ENCODE results near the gene RUSC2.
A peak's percentile ranks its signal among the peaks of the same experiment; 100 is the strongest.
"Not testable (repeated sequence)": the region's sequence is repeated elsewhere in the genome, so short reads cannot be mapped to it uniquely, and the experiment has no call there.

Gene RUSC2

DNA sequence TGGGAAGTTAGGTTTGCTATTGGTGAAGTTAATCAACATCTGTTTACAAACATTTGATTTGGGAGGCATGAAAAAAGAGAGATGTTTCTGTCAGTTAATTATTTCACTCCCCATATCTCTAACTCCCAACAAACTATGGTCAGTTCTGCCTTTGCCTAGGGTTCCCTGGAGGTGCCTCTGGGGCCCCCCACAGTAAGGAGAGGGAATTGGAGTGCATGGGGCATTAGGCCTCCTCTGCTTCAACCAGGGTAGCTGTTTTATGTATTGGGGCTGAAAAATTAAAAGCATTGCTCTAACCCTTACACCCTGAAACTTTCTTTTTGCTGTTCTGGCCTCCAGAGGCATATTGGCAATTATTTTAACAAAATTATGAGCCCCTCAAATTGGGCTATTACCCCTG is 32.3 kb downstream of the RUSC2 start:
- no peak for DNase-seq

DNA sequence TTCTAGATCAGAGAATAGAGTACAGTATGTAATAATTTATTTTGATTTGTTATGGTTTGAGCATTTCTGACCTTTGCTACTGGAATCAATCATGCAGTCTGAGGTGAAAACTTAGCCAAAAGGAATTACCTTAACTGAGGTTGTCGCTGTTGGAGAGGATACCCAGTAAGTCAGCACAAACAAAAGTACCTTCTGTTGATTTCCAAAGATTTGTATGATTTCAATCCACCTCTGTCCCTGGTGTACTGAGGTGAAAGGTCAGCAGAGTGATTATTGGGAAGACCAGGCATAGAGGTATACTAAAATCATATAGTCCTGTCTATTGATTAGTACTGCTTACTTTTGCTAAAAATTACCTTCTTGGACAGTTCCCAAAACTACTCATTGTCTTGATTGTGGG is 32.8 kb downstream of the RUSC2 start:
- no peak for DNase-seq

DNA sequence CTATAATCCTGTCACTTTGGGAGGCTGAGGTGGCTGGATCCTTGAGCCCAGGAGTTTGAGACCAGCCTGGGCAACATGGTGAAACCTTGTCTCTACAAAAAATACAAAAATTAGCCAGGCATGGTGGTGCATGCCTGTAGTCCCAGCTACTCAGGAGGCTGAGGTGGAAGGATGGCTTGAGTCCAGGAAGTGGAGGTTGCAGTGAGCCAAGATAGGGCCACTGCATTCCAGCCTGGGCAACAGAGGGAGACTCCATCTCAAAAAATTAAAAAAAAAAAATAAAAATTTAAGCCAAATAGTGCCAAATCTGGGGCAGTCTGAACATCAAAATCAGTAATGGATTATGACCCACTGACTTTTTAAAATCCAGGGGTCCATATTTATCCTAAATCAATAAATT is 33.6 kb downstream of the RUSC2 start:
- not testable (repeated sequence) for DNase-seq

DNA sequence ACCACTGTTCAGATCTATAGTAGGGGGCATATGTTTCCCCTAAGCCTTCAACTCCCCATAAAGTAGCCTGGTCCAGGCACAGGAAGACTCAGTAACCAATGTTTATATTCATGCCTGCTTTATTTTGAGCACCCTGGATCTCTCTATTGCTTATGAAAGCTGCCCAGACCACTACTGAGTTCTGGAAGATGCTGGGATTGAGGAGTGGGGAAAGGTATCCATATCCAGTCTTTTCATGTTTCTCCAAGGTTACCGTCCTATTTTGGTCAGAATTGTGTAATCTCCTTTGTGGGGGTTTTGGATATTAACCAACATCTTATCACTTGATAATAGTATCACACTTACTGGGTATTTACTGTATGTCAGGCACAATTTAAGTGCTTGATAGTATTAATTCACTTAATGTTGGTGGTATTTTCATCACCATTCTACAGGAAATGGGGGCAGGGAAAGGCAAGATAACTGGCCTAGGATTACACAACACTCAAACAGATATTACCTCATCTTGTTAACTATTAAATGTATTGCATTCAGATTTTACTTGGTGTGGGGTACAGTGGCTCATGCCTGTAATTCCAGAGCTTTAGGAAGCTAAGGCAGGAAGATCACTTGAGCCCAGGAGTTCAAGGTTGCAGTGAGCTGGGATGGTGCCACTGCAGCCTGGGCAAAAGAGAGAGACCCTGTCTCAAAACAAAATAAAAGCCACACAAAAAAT is 36.3 kb downstream of the RUSC2 start:
- no peak for DNase-seq

DNA sequence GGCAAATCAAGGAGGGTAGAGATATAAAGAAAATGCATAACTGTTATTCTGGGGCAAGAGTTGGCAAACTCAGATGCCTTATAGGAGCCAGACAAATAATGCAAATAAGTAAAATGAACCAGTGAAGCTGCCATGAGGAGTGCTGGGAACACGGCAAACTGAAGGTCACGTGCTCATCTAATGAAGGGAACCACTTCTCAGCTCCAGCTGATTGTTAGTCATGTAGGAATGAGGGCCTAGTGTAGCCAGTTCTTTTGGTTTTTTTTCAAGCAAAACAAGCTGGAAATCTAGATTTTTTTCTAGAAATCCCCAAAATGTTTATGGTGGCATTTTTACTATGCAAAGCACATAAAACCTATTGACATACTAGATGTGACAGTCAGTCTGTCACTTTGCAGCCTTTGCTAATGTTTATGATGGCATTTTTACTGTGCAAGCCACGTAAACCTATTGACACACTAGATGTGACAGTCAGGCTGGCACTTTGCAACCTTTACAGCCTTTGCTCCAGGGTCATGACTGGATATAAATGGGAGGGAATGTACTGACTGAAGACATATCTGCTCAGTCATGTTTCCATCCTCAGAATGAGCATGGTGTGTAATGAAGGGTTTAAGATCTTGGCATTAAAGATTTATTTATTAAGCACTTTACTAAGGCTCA is 39.4 kb downstream of the RUSC2 start:
- DNase-seq, result peak in 2 of 56 donors; percentile 12 to 39

DNA sequence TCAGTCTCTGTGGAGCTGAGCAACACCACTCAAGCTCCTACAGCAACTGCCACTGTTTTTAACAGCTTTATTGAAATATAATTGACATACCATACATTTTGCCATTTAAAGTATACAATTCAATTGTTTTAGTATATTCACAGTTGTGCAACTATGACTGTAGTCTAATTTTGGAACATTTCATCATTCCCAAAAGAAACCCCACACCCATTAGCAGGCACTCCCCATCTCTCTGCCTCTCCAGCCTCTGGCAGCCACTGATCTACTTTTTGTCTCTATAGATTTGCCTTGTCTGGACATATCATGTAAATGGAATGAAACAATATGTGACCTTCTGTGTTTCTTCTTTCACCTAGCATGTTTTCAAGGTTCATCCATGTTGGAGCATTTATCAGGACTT is 43.5 kb downstream of the RUSC2 start:
- no peak for DNase-seq

DNA sequence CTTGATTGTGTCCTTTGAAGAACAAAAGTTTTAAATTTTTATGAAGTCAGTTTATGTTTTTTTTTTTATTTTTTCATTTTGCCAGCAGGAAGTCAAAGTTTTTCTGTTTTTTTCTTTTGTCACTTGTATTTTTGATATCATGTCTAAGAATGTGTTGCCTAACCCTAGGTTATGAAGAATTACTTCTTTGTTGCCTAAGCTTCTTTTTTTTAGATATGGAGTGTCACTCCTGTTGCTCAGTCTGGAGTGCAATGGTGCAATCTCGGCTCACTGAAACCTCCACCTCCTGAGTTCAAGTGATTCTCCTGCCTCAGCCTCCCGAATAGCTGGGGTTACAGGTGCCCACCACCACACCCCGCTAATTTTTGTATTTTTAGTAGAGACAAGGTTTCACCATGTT is 45.0 kb downstream of the RUSC2 start:
- DNase-seq, result not testable (repeated sequence)

DNA sequence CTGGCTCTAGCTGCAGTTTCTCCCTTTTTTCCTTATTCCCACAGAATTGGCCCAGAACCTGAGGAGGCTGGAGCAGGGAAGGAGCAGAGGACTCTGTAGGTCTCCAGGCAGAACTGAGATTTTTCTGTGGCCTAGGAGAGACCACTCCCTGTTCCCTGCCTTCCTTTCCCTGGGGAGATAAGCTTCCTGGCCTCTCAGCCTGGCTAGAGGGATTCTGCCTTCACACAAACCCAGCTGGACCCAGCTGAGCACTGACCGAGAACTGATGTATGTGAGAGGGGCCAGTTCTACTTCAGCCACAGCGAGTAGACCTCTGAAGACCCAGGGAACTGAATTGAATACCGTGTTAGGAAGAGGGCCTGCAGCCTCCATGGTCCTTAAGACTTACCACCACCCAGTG is 48.0 kb downstream of the RUSC2 start:
- DNase-seq, result no peak

DNA sequence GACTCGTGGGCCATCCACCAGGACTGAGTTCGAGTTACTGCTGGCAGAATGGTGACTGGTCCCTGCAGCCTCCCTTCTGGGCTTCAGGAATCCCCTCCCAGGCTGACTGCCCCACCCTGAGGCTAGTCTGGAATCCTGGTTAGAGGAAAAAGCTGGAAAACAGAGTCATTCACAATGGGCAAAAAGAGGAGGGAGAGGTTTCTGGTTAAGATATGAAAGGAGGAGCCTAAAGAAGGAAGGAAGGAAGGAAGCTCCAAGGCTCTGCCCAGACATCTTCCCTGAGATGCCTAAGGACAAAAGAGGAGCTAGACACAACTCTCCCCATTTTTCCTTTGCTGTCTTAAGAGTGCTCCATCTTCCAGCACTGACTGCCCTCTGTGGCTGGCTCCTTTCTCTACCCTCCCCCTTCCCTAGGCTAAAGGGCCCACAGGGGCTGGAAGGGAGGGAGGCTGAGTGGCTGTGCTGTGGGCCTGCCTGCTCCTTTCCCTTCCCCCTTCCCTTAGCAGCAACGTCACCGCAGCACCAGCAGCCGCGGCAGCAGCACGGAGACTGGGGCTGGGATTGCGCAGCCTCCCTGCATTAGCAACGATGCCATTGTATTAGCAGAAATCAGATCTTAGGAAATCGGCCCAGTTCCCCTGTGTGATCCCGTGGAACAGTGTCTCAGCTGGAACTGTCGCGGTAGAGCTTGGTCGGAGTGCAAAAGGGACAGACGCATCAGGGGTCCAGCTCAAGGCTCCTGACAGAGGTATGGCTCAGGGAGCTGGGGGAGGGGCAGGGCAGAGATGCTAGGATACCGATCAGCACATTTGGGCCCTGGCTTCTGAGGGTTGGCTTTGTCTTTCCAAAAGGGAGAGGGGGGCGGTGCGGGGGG is 48.7 kb downstream of the RUSC2 start:
- DNase-seq, result peak in 55 of 56 donors; percentile 32 to 89 (median 80)

Measured in nucleus accumbens (tissue), 56 donors.